Loucy (cell line): ENCODE results near the gene HFE.

ENCODE experiments used
- EZH2phosphoT487 ChIP-seq: fragments of 200-600 bp; IDR thresholded peaks from 2 replicates; pipeline ENCODE4 v1.6.1; 2018; ENCODE audit warnings: antibody characterized with exemption, mild to moderate bottlenecking, moderate library complexity, borderline replicate concordance
- TF ChIP-seq, protein P1 (sequence below): fragments of 200-600 bp; sonication (generic); conservative IDR thresholded peaks from 2 replicates; pipeline ENCODE4 v1.5.1; 2014; ENCODE audit warnings: mild to moderate bottlenecking, antibody characterized with exemption, low read length

DNA sequence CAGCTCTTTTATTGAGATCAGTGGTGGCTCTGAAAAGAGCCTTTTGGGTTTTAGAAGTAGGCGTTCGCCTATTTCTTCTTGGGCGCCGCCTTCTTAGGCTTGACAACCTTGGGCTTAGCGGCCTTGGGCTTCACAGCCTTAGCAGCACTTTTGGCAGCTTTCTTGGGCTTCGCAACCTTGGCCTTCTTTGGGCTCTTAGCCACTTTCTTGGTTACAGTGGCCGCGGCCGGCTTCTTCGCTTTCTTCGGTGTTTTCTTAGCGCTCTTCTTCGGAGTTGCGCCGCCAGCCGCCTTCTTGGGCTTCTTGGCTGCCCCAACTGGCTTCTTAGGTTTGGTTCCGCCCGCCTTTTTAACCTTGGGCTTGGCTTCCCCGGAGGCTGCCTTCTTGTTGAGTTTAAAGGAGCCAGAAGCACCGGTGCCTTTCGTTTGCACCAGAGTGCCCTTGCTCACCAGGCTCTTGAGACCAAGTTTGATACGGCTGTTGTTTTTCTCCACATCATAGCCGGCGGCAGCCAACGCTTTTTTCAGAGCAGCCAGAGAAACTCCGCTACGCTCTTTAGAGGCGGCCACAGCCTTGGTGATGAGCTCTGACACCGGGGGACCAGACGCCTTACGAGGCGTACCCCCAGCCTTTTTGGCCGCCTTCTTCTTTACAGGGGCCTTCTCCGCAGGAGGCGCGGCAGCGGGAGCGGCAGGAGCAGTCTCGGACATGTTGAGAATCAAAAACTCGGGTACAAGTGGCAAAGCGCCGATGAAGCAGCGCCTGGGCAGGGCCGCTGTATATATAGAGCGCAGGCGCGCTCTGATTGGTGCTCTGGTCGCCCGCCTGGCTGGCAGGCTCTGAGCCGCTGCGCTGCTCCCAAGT, 31.3 kb upstream of the HFE start:
- TF ChIP-seq, protein P1, sequence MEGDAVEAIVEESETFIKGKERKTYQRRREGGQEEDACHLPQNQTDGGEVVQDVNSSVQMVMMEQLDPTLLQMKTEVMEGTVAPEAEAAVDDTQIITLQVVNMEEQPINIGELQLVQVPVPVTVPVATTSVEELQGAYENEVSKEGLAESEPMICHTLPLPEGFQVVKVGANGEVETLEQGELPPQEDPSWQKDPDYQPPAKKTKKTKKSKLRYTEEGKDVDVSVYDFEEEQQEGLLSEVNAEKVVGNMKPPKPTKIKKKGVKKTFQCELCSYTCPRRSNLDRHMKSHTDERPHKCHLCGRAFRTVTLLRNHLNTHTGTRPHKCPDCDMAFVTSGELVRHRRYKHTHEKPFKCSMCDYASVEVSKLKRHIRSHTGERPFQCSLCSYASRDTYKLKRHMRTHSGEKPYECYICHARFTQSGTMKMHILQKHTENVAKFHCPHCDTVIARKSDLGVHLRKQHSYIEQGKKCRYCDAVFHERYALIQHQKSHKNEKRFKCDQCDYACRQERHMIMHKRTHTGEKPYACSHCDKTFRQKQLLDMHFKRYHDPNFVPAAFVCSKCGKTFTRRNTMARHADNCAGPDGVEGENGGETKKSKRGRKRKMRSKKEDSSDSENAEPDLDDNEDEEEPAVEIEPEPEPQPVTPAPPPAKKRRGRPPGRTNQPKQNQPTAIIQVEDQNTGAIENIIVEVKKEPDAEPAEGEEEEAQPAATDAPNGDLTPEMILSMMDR: no peak
- TF ChIP-seq EZH2phosphoT487: no peak
